ENCODE data around the gene SLC12A8.

Gene SLC12A8

DNA sequence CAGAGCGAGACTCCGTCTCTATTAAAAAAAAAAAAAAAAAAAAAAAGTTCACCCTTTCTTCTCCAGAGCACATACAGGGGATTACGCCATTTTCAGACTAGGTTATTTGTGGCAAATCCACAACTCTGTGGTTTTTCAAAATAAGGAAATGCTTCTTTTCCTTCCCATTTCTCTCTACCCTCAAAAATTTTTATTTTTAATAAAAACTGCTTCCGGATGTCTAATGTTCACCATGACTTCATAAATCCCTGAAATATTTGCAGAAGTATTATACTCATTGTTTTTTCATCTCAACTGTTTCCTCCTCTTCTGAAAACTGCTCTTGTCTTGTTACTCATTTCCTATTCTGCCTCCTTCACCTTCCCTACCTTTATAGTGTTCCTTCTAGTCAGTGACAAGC lies 45.0 kb upstream of the SLC12A8 start:
- Histone ChIP-seq H3K27ac (no peak overlapping the region), H3K9ac (no peak overlapping the region), H3K9me3 (ENCODE audit: control insufficient read depth, low read length) (no peaks in the 10 kb centered on the region), H2AFZ (no peak overlapping the region), H3K4me2 (ENCODE audit: low read length) (no peak overlapping the region), H3K27me3 (ENCODE audit: control insufficient read depth, insufficient read depth, low read length) (no peaks in the 10 kb centered on the region), H3K36me3 (ENCODE audit: control insufficient read depth, insufficient read depth, low read length) (peaks cover 3% of the 10 kb centered on the region), H3K79me2 (peaks cover 2% of the 10 kb centered on the region), H3K4me3 (ENCODE audit: low read depth, low read length) (no peak overlapping the region), H3K4me1 (no peaks in the 10 kb centered on the region)
- TF ChIP-seq CTCF (IDR thresholded peaks at IDR 0.05) = no peak

GRCh38 chr3:125256675-125257074 lies 44.1 kb upstream of the SLC12A8 start:
- TF ChIP-seq CTCF (IDR thresholded peaks at IDR 0.05) = no peak
- Histone ChIP-seq H3K9ac (no peak overlapping the region), H3K79me2 (peaks cover 2% of the 10 kb centered on the region), H3K27ac (no peak overlapping the region), H3K27me3 (ENCODE audit: control insufficient read depth, insufficient read depth, low read length) (no peaks in the 10 kb centered on the region), H3K4me2 (ENCODE audit: low read length) (no peak overlapping the region), H3K9me3 (ENCODE audit: control insufficient read depth, low read length) (no peaks in the 10 kb centered on the region), H3K4me1 (no peaks in the 10 kb centered on the region), H2AFZ (no peak overlapping the region), H3K4me3 (ENCODE audit: low read depth, low read length) (no peak overlapping the region), H3K36me3 (ENCODE audit: control insufficient read depth, insufficient read depth, low read length) (peaks cover 3% of the 10 kb centered on the region)

DNA sequence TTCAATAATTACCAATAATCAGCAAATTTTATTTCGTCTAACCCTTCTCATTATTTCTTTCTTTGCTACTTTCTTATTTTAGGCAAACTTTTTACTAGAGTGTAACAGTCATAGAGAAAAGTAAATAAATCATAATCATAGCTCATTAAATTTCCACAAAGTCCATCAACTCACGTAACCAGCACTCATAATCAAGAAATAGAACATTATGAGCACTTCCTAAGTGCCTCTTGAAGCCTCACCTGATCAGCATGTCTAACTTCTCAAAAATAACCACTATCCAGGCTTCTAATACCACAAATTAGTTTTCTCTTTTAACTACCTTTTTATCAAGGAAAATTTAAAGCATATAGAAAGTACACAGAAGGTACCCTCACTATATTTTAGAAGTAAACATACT lies 38.4 kb upstream of the SLC12A8 start:
- no peaks in the 10 kb centered on the region for H3K4me1 ChIP-seq
- no peak overlapping the region for H3K4me3 ChIP-seq (ENCODE audit: low read depth, low read length)
- H3K27me3 ChIP-seq (ENCODE audit: control insufficient read depth, insufficient read depth, low read length) = no peaks in the 10 kb centered on the region
- H3K9ac ChIP-seq = no peak overlapping the region
- H3K27ac ChIP-seq = no peak overlapping the region
- H3K36me3 ChIP-seq (ENCODE audit: control insufficient read depth, insufficient read depth, low read length) = no peaks in the 10 kb centered on the region
- H3K4me2 ChIP-seq (ENCODE audit: low read length) = no peak overlapping the region
- peaks cover under 1% of the 10 kb centered on the region for H3K79me2 ChIP-seq
- TF ChIP-seq CTCF (IDR thresholded peaks at IDR 0.05) = no peak
- H2AFZ ChIP-seq = no peak overlapping the region
- H3K9me3 ChIP-seq (ENCODE audit: control insufficient read depth, low read length) = no peaks in the 10 kb centered on the region

DNA sequence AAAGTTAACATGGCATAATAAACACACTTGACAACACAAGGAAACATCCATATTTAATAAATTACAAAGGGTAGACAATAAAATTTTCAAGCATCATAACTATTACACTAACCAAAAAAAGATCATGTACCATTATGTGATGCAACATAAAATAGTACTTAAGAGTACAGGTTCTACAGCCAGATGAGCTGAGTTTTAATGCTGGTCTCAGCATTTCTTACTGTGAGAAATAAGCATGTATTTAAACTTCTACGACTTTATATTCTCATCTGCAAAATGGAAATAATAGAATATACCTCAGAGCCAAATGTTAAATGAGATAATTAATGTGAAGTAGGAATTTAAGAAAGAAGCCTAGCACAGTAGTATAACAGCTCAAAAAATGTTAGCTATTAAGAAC lies 33.7 kb upstream of the SLC12A8 start:
- H3K9me3 ChIP-seq (ENCODE audit: control insufficient read depth, low read length) = no peaks in the 10 kb centered on the region
- H3K4me3 ChIP-seq (ENCODE audit: low read depth, low read length) = no peak overlapping the region
- no peak overlapping the region for H2AFZ ChIP-seq
- H3K79me2 ChIP-seq = no peaks in the 10 kb centered on the region
- H3K27me3 ChIP-seq (ENCODE audit: control insufficient read depth, insufficient read depth, low read length) = no peaks in the 10 kb centered on the region
- H3K27ac ChIP-seq = no peak overlapping the region
- TF ChIP-seq CTCF (IDR thresholded peaks at IDR 0.05) = no peak
- no peak overlapping the region for H3K4me2 ChIP-seq (ENCODE audit: low read length)
- no peaks in the 10 kb centered on the region for H3K4me1 ChIP-seq
- H3K9ac ChIP-seq = no peak overlapping the region
- H3K36me3 ChIP-seq (ENCODE audit: control insufficient read depth, insufficient read depth, low read length) = no peaks in the 10 kb centered on the region

DNA sequence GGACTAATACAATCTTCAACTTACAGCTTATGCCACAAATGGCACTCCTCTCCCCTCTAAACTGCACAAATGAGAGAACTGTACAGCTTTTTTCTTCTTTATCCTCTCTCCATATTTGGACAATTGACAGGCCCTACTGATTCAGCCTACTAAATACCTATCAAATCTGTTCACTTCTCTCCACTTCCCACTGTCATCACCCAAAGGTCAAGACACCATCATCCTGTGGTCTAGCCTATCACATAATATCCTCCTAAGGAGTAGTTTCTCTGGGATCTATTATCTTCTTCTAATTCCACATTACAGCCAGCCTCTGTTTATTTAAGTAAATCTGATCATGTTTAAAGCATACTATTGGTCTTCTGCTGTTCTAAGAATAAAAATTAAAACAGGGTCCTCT lies 33.0 kb upstream of the SLC12A8 start:
- no peak overlapping the region for H3K4me2 ChIP-seq (ENCODE audit: low read length)
- H3K9ac ChIP-seq = no peak overlapping the region
- H3K4me3 ChIP-seq (ENCODE audit: low read depth, low read length) = no peak overlapping the region
- H3K27me3 ChIP-seq (ENCODE audit: control insufficient read depth, insufficient read depth, low read length) = no peaks in the 10 kb centered on the region
- TF ChIP-seq CTCF (IDR thresholded peaks at IDR 0.05) = no peak
- no peaks in the 10 kb centered on the region for H3K36me3 ChIP-seq (ENCODE audit: control insufficient read depth, insufficient read depth, low read length)
- no peaks in the 10 kb centered on the region for H3K79me2 ChIP-seq
- no peak overlapping the region for H3K27ac ChIP-seq
- H3K9me3 ChIP-seq (ENCODE audit: control insufficient read depth, low read length) = no peaks in the 10 kb centered on the region
- H3K4me1 ChIP-seq = no peaks in the 10 kb centered on the region
- no peak overlapping the region for H2AFZ ChIP-seq

All from parathyroid adenoma (tissue), 2 donors.